ENCODE results near the gene BYSL. TPM values are rescaled to one million over a fixed set of nuclear protein-coding genes. Genes with fewer than 3 reads are reported as not detected.

Gene BYSL
- total RNA-seq, 1 donor from 2014 or later: 36.5 TPM

DNA sequence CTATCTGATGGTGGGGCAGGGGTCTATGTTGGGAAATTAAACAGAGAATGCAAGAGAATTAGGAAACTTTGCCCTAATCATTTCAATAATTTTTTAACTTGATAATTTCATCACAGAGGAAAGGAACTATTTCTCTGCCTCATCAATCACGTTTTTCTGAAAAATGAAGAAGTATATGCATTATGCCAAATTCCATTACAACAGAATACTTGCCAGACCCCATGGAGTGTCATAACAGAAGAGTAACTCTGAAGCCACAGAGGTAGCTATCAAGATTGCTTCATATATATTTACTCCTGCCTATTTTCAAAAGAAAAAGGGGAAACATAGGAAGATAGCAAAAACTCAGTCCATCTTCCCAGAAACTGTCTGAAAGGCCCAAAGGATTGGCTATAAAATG, 20.4 kb upstream of the BYSL start:
- peaks cover 6% of the 10 kb centered on the region for H3K4me1 Mint-ChIP-seq (ENCODE audit: unreplicated experiment)
- peaks cover 8% of the 10 kb centered on the region for H3K36me3 Mint-ChIP-seq
- no peak overlapping the region for H3K27ac Mint-ChIP-seq
- no peak overlapping the region for H3K4me3 Mint-ChIP-seq
- H3K9me3 Mint-ChIP-seq: no peaks in the 10 kb centered on the region
- no peaks in the 10 kb centered on the region for H3K27me3 Mint-ChIP-seq
- TF ChIP-seq, protein P1, sequence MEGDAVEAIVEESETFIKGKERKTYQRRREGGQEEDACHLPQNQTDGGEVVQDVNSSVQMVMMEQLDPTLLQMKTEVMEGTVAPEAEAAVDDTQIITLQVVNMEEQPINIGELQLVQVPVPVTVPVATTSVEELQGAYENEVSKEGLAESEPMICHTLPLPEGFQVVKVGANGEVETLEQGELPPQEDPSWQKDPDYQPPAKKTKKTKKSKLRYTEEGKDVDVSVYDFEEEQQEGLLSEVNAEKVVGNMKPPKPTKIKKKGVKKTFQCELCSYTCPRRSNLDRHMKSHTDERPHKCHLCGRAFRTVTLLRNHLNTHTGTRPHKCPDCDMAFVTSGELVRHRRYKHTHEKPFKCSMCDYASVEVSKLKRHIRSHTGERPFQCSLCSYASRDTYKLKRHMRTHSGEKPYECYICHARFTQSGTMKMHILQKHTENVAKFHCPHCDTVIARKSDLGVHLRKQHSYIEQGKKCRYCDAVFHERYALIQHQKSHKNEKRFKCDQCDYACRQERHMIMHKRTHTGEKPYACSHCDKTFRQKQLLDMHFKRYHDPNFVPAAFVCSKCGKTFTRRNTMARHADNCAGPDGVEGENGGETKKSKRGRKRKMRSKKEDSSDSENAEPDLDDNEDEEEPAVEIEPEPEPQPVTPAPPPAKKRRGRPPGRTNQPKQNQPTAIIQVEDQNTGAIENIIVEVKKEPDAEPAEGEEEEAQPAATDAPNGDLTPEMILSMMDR (conservative IDR thresholded peaks at IDR 0.05): no peak
- no peak for DNase-seq (ENCODE audit: extremely low spot score, unreplicated experiment)

DNA sequence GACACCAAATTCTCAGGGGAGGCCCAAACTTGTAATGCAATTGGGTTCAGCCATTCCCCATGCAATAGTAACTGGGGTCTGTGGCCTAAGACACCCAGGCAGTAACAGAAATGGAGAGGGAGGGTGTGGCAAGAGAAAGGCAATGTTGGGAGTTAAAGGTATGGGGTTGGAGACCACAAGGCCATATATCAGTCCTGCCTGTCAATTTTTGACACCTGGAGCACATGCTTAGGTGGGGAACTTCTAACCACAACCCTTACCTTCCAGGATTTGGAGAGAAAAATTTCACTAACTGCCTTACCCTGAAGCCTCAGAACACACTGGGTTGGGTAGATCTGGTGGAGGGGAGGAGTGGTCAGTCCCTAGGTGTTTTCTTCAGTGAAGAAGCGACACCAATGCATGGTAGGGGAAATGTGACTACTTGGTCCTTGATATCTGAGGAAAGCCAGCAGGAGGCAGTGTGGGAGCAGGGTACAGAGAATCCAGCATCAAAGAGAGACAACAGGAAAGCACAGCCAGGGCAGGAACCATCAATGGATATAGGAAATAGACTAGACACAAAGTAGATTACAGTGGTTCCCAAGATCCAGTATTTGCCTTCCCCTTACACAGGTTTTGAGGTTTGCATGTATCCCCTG, 19.3 kb upstream of the BYSL start:
- peaks cover 13% of the 10 kb centered on the region for H3K36me3 Mint-ChIP-seq
- H3K27ac Mint-ChIP-seq: no peak overlapping the region
- no peak overlapping the region for H3K4me3 Mint-ChIP-seq
- no peak for DNase-seq (ENCODE audit: extremely low spot score, unreplicated experiment)
- no peaks in the 10 kb centered on the region for H3K4me1 Mint-ChIP-seq (ENCODE audit: unreplicated experiment)
- H3K9me3 Mint-ChIP-seq: no peaks in the 10 kb centered on the region
- no peaks in the 10 kb centered on the region for H3K27me3 Mint-ChIP-seq
- TF ChIP-seq, protein P1 (conservative IDR thresholded peaks at IDR 0.05): no peak

DNA sequence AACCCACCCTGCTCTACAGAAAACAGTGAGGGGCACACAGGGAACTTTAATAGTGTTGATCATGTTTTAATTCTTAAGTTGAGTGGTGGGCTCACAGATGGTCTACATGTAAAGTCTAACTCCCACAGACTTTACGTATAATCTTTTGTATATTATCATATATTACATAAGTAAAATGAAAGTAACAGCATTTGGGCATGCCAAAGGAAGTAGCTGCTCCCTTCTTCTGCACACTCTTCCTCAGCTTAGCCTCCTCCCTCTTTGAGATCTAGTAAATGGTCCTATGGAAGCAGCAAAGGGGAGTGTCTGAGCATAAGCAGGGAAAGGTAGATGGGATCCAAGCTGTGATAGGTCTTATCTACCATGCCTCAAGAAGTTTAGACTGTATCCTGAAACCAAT, 11.6 kb upstream of the BYSL start:
- Mint-ChIP-seq H3K36me3 (peaks cover 19% of the 10 kb centered on the region), H3K4me3 (no peak overlapping the region), H3K27ac (no peak overlapping the region), H3K4me1 (ENCODE audit: unreplicated experiment) (no peaks in the 10 kb centered on the region), H3K9me3 (no peaks in the 10 kb centered on the region), H3K27me3 (no peaks in the 10 kb centered on the region)
- TF ChIP-seq, protein P1 (conservative IDR thresholded peaks at IDR 0.05): no peak
- no peak for DNase-seq (ENCODE audit: extremely low spot score, unreplicated experiment)

DNA sequence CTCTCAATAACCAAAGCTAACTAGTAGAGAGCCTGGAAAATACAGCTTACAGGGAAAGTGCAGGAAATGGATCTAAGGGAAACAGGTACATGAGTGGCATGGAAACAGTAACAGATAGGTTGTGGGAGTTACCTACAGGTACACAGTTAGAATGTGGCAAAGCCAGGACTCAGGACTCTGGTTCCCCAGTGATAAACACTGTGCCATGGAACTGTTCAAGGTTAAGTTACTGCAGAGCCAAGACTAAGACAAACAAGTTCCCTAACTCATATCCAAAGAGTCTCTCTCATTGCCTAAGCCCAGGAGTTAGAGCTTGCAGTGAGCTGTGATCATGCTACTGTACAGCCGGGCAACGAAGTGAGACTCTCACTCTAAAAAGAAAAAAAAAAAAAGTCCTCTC, 7.0 kb upstream of the BYSL start:
- peaks cover 10% of the 10 kb centered on the region for H3K36me3 Mint-ChIP-seq
- no peak overlapping the region for H3K27ac Mint-ChIP-seq
- no peaks in the 10 kb centered on the region for H3K27me3 Mint-ChIP-seq
- H3K4me1 Mint-ChIP-seq (ENCODE audit: unreplicated experiment): no peaks in the 10 kb centered on the region
- TF ChIP-seq, protein P1 (conservative IDR thresholded peaks at IDR 0.05): no peak
- H3K9me3 Mint-ChIP-seq: no peaks in the 10 kb centered on the region
- DNase-seq (ENCODE audit: extremely low spot score, unreplicated experiment): no peak
- H3K4me3 Mint-ChIP-seq: no peak overlapping the region

DNA sequence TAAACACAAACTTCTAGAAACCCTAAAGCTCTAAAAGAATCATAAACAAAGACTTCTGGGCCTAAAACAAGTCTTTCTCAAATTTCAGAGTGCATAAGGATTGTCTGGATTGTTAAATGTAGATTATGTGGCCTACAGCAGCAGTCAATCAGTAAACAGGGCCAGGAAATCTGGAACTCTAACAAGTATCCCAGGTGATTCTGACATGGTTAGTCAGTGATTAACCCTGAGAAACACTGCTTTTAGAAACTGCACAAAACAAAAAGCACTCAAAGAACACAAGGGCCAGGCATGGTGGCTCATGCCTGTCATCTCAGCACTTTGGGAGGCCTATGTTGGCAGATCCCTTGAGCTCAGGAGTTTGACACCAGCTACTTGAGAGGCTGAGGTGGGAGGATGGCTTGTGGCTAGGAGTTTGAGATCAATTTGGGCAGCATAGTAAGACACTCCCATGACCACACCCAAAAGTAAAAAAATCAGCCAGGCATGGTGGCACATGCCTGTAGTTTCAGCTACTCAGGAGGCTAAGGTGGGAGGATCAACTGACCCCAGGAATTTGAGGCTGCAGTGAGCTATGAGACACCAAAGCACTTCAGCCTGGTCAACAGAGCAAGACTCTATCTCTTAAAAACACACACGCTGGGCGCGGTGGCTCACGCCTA, 6.3 kb upstream of the BYSL start:
- Mint-ChIP-seq H3K9me3 (no peaks in the 10 kb centered on the region), H3K36me3 (peaks cover 10% of the 10 kb centered on the region), H3K27ac (no peak overlapping the region), H3K4me3 (no peak overlapping the region), H3K27me3 (no peaks in the 10 kb centered on the region), H3K4me1 (ENCODE audit: unreplicated experiment) (peaks cover 3% of the 10 kb centered on the region)
- TF ChIP-seq, protein P1 (conservative IDR thresholded peaks at IDR 0.05): no peak
- DNase-seq (ENCODE audit: extremely low spot score, unreplicated experiment): no peak
